Fibroblast of skin of left quadriceps (primary cell): ENCODE measurements around the gene LGALS9.

Source experiments
- DNase-seq, 2 experiments: peaks; one replicate each; pipeline ENCODE4 v3.0.0-alpha.2; 2013; ENCODE audit warnings: low read depth in 2 of 2

Gene LGALS9

DNA sequence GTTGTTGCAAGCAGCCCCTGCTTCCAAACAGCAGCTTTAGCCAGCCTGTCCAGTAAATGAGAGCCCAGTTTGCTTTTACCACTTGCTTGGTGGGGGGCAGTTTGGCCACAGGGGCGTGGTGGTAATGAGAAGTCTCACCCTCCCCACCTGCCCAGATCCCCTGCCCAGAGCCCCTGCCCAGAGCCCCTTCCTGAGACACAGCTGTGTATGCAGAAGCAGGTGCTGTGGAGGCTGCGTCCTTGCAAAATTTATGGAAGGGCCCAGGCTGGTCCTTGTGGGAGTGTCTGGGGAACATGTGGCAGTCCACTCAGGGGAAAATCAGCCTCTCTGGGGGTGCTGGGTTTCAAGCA, 27.6 kb upstream of the LGALS9 start:
- no peak for DNase-seq

DNA sequence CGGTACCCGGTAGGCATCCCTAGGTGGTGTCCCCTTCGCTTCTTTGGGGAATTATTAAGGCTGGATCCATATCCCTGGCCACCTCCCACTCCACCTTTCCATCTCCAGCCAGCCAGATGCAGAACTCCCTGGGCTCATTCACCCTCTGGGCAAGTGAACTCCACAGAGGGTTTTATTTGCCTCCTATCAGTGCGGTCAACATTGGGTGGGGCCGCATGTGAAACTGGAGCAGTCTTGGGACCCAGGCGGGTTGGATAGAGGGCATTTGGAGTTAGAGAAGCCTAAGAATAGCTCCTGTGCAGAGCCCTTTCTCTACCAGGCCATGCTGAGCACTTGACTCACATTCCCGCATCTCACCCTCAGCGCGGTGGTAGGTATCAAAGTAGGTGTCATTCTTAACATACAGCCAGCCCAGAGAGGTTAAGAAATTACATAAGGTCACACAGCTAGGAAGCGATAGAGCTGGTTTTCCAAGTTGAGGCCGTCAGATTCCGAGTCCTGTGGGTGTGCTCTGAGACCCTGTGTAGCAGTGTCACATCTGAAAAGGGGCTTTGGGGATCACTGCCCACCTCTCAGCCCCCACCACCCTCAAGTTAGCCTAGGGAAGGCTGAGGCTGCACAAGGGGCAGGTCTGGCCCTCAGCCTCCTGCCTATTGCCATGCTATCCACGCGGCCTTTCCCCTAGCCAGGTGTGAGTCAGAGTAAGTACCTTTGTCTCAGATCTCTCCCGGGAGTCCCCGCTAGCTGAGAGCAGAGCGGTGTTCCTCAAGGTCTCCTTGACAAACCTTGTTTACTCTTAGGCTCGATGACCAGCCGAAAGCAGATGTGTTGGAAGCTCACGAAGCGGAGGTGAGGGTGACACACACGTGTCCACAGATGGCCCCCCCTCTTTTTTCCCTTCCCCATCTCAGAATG, 26.9 kb upstream of the LGALS9 start:
- no peak for DNase-seq

DNA sequence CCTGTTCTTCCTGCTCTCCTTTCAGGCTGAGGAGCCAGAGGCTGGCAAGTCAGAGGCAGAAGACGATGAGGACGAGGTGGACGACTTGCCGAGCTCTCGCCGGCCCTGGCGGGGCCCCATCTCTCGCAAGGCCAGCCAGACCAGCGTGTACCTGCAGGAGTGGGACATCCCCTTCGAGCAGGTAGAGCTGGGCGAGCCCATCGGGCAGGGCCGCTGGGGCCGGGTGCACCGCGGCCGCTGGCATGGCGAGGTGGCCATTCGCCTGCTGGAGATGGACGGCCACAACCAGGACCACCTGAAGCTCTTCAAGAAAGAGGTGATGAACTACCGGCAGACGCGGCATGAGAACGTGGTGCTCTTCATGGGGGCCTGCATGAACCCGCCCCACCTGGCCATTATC, 25.6 kb upstream of the LGALS9 start:
- no peak for DNase-seq

DNA sequence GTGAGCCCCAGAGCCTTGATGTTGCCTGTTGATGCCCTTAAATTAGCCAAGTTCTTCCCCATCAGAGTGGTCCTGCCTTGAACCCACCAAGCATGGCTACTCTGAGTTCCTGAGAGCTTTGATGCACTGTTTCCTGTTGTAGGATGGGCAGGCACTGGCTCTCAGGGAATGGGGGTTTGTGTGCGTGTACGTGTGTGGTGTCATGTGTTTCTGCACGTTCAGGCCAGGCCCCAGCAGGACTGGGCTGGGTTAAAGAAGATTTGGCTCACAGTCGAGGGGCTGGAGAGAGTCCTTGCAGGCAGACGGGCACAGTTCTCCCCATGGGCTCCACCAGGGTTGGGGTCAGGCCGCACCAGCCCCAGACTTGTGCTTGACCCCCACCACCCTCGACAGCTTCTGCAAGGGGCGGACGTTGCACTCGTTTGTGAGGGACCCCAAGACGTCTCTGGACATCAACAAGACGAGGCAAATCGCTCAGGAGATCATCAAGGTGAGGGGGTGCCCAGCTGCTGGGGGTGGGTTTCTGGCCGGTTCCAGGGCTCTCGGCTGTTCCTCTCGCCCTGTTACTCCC, 23.4 kb upstream of the LGALS9 start:
- no peak for DNase-seq

DNA sequence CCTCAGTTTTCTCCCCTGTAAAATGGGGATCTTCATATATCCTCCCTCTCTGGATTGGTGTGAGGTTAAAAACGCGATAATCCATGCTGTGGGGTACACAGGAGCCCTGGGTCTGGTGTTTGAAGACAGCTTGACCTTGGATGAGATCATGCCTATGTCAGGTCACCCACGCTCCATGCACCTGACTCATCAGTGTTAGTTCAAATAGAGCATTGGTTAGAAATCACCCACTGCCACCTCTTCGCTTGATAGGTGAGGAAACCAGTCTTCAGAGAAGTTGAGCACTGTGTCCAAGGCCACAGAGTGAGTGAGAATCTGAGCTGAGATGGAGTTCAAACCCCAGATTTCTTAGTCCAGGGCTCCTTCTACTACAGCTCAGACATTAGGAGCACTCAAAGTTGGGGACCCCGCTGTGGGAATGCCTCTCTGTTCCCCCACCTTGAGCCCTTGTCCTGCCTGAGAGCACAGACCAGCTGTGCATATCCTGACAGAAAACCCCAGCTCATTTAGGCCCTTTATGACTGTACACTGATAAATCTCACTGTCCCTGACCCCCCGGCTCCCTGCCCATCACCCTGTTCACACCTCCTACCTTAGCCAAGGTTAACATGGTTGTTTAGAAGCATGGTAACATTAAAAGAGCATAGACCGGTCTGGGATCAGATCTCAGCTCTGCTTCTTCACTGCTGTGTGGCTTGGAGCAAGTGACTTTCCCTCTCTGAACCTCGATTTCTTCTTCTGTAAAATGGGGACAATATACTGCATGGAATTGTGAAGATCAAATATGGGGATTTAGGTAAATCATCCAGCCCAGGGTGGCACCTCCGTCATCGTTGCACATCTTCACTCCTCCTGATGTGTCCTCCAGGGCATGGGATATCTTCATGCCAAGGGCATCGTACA, 22.4 kb upstream of the LGALS9 start:
- DNase-seq: no peak

DNA sequence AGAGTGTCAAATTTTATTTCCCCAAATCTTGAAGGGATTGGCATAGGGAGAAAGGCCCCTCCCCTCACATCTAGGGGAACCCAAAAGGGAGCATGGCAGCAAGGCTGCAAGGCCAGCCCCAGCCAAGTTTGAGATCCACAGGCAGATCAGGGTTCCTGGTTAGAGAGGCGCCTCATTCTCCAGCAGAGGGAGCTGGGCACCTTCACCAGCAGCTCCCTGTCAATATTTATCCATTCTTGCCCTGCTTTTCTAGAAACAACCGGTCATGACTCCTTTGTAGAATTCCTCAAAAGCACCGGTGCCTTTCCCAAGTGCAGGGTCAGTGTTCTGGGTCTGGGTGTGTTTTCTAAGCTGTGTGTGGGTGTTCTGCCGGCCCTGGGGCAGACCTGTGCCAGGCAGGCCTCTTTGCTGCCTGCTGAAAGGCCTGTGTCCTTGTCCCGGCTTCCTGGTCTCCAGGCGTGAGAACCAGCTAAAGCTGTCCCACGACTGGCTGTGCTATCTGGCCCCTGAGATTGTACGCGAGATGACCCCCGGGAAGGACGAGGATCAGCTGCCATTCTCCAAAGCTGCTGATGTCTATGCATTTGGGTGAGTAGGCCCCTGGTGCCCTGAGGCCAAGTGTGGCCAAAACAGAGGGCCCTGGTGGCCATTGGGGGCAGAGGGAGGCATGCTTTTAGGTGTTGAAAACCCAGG, 21.2 kb upstream of the LGALS9 start:
- DNase-seq: no peak

DNA sequence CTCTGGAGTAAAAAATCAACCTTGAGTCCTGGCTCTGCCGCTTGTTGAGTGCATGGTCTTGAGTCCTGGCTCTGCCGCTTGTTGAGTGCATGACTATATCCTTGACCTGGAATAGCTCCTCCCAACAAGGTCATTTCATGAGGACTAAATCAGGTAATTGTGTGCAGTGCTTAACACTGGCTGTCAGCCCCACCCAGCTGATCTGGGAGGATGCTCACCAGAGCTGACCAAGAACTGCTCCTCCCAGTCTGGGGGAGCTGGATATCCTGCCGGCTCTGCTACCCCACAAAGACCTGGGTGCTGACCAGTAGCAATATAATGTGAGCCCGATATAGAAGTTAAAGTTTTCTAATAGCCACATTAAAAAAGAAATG, 20.7 kb upstream of the LGALS9 start:
- no peak for DNase-seq

DNA sequence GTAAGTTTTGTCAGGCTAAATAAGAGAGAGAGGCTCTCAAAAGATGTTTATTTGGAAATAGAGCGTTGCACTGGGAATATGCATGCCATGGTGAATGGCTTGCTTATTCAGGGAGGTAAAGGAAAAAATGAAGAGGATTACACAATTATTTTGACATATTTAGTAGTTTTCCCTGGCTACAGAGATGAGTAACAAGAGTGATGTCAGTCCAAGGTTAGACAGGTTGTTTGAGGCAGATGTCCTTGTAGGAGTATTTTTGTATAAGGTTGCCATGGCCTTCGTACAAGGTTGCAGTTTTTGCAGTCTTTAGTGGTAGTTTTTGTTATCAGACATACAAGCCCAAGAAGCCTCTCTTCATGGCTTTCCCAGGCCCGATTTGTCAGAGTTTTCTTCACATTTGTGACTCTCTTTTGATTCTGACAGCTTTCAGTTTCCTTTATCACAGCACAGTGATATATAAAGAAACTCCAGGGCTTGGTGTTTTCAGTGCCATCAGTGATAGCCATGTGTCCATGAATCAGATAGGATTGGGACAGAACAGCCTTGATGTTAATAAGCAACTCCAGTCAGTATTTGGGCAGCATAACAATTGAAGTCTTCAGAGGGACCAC, 18.7 kb upstream of the LGALS9 start:
- DNase-seq: no peak

DNA sequence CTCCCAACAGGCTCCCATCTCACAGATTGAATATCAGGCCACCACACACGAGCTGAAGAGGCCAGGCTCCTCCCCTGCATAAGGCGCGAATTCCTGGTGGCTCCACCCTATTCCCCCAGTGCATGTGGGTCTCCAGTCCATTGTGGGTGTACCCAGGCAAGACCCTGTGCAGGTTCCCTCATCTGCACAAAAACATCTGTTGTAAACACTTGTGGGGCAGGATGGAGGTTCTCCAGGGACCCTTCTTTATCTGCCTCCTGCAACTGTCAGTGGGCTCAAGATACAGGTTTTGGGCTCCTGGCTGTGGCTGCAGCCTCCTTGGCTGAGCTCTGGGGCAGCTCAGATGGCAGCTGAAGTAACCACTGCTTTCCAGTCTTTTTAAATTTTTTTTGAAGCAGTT, 17.6 kb upstream of the LGALS9 start:
- no peak for DNase-seq

DNA sequence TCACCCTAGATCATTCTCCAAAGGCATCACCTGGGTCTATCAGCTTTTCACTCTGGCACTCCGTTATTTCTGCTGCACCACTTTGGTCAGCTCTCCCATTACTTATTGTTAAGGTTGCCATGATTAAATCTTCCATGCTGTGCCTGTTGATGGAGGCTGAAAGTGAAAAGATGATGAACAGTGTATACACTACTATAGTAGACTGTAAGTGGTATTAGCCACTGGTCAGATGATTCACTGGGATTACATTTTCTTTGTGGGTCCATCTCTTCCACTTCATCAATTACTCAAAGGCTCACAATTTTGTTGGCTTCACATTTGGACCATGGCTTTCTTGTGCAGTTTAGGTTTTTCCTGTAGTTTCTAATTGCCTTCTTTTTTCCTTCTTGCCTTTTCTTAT, 15.9 kb upstream of the LGALS9 start:
- DNase-seq: no peak

DNA sequence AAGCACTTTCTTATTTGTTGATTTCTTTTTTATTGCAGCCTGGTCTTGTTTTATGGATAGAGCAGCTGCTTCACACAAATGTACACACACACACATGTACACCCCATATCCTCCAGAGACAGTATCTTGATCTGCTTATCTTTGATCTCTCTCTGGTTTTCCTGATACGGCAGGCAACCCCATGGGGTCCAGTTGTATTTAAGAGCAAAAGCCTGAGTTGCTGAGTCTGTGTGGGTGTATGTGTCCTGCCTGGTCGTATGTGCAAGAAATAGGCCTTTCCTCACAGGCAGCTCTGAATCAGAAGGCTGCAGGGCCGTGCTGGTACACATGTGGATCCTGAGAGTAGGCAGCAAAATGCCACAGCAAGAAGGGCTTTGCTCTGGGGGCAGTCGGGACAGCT, 14.6 kb upstream of the LGALS9 start:
- DNase-seq: no peak

DNA sequence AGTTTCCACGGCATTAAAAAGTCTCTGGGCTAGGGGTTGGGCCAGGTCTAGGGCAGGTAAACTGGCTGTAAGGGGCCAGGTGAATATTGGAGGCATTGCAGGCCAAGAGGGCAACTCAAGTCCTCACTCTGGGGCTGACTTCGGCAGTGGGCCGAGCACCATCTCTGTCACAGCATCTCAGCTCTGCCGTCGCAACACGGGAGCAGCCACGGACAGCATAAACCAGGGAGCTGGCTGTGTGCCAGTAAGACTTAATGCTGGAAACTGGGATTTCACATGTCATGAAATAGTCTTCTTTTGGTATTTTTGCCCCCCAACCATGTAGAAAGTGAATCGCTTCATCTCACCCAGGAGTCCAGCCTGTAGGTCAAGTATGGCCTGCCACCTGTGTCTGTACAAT, 12.6 kb upstream of the LGALS9 start:
- no peak for DNase-seq

DNA sequence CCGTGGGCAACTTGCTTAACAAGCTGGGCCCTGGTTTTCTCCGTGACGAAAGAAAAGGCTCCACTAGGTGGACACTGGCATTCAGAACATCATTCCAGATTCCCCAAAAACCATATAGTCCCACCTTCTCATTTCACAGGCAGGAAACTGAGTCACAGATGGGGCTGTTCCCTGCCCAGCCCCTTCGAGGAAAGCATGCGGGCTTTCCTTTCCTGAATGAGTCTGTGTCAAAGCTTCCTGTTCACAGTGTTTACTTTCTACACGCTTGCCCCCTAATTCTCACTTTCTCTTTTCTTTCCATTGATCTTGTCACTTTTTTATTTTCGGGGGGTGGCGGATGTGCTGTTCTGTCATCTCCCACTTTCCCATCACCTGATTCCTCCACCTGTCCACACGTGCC, 10.3 kb upstream of the LGALS9 start:
- DNase-seq: no peak

DNA sequence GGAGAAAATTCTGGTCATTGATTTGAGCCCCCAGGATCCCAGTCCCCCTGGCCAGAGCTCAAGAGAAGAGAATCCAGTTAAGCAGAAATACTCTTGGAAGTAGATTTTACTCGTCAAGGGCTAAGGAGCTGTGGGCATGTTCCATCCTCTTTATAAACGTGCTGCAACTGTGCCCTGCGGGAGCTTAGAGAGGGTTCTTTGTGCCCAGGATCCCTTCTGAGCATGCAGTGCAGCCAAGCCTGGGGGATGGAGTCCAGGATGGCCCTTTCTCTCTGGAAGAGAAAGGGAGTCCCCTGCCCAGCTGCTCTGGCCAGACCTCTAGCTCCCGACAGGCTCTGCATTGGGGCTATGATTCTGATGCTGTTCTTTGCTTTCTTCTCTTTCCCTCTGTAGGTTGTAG, 9.5 kb upstream of the LGALS9 start:
- no peak for DNase-seq

DNA sequence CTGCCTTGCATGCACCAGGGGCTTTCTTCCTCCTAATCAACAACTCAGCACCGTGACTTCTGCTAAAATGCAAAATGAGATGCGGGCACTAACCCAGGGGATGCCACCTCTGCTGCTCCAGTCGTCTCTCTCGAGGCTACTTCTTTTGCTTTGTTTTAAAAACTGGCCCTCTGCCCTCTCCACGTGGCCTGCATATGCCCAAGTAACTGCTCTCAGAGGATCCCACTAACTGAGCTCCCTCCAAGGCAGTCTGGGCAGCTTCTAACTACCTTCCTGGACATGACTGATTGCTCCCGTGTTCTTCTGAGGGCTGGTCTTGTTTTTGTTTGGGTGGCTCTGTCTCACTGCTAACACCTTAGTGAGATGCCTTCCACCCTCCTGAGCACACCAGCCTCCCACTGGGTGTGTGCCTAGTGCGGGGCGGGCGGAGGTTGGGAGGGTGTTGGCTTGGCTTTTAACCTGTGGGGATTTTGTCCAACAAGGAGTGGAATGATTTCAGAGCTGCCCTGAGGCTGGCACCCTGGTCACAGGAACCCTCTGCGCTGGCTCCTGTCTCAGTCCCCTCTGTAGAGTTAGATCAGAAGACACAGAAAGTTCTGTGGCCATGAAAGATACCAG, 8.9 kb upstream of the LGALS9 start:
- DNase-seq: no peak

DNA sequence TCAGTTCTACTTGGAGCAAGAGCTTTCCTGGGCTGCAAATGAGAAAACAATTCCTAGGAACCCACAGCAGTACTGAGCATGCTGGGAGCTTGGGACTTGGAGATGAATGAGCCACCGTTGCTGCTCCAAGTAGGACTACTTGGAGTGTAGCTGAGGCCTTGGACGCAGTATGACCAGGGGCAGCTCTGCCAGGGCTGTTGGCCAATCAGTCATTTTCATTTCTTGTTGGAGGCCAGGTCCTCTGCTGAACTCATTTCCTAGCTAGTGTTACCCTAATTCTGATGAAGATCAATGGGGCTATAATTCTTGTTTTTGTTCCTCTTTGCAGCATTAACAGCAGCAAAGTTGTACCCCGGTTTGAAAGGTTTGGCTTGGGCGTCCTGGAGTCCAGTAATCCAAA, 8.0 kb upstream of the LGALS9 start:
- DNase-seq: no peak

DNA sequence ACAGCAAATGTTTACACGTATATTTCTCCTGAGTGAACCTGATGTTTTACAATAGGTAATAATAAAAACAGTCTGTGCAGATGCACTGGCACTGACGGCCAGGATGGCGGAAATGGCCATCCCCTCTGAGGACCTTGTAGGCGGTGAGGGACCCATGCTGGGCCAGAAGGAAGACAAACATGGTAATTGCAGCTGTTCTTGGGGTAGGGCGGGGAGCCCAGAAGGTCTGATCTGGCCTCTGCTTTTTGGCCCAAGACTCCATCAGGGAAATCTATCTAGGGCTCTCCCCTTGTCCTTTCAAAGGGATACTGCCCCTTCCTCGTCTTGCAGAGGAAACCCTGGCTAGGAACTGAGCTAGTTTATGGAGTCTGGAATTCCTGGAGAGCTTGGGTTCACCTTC, 7.4 kb upstream of the LGALS9 start:
- DNase-seq: no peak

DNA sequence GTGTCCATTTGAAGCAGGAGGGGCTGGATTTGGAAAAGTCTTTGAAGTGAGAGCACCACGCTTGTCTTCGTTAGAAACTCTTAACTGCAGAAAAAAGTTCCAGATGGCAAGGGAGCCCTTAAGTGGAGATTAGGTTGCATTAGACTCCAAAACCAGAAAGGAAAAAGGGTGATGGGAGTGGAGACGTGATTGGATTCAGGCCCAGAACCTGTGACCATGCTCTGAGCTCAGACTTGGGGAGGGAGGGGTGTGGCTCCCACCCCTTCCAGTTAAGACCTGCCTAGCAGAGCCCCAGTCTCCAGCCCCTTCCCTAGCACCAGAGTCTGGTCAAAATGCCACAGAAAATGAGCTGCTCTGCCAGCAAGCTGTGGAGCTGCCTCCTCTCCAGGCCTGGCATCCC, 6.4 kb upstream of the LGALS9 start:
- no peak for DNase-seq

DNA sequence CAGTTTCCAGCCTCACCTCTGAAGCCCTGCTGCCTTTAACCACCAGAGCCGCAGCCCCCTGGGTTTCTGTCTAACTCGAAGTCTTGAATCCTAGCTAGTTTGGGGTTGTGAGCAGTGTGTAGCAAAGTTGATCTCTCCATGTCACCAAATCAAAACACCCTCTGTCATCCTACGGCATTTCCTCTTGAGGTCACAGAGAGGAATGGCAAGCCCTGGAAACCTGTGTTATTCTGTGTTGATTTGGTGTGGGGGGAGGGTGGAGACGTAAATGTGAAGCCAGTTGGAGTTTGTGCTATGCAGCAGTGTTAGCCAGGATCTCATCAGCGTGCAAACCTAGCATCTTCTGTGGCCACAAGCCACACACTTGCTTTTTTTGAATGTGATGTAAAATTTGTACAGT, 5.1 kb upstream of the LGALS9 start:
- no peak for DNase-seq

DNA sequence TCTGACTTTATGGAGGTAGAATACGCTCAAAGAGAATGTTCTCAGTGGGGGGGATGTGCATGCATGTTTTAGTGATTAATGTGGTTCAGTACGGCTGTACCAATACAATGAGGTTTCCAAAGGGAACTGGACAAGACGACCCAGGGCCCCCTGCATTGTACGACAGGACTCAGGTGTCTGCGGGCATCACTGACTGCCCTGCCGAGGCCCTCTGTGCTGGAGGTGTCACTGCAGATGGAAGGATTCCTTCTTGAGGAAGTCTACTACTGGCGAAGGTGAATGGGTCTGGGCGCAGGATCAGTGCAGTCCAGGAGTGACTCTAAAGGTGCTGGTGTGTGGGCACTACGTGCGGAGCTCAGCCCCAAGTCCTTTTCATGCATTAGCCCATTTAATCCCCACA, 3.5 kb upstream of the LGALS9 start:
- no peak for DNase-seq

DNA sequence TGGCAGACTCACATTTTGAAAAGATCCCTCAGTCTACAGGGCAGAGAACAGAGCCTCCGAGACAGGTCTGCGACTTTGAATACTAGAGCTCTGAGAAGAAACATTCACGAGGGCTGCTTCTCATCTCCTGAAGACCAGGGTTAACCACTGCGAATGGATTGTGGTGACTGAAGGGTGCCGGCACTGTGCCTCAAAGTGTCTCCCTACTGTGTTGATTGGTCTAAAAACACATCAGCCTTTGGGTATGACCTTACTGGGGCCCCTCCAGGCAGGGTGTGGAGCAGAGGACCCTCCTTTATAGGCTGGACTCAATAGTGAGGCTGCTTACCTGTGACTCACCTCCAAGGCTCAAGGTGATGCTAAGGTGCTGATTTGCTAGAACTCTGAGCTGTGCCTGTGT, 2.6 kb upstream of the LGALS9 start:
- no peak for DNase-seq
